ENCODE data around the gene SCN3A.

Gene SCN3A

DNA sequence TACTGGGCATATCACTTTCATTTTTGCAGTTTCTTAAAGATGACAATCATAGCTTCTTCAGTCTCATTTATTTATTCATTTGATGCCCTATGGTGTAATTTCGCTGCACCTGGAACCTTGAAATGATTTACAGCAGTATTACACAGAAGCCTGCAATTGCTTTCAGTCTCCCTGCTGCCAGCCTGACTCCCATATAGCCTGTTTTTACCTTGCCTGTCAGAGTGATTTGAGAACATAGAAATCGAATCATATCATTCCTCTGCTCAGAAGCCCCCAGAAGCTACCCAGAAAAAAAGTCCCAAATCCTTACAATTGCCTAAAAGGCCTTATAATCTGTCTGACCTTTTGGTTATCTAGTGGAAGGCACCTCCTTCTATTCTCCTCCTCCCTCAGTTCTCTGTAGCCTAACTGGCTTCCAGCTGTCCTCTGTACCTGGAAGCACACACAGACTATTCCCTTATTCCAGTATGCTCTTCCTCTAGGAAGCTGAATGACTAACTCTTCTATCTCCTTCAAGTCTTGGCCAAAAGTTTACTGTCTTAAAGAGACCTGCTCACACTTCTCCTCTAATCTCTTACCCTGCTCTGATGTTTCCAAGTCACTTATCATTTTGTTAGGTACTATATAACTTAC lies 12.6 kb downstream of the SCN3A start:
- no peak for DNase-seq (ENCODE audit: low spot score)

DNA sequence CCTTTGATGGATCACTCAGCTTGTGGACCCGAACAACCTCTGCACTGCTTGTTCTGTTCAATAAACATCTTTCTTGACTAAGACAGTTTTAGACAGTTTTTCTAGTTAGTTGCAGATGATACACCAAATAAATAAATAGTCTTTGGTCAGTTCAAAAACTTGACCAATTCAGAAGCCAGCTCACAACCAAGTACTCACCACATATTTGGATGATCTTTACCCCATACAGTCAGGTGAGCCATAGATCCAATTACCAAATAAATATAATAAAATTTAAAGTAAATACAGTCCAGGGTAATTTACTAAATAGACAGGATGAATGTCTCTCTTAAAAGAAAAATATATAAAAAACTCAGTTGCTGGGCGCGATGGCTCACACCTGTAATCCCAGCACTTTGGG lies 18.2 kb downstream of the SCN3A start:
- DNase-seq (ENCODE audit: low spot score), result no peak

DNA sequence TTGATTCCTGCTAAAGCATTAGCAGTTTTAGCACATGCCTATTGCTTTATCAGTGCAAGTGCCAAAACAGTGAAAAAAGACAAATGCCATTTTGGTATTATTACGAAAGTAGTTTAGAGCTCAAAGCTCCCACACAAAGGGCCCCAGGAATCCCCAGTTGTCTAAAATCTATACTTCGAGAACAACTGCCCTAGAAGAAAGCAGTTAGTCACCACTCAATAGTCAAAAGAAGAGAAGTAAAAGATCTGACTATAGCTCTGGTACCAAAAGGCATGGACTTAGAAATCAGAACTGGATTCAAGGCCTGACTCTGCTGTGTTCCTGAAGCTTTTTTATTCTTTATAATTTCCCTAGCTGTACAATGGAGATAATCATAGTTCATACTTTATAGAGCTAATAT lies 21.8 kb downstream of the SCN3A start:
- DNase-seq (ENCODE audit: low spot score), result no peak

DNA sequence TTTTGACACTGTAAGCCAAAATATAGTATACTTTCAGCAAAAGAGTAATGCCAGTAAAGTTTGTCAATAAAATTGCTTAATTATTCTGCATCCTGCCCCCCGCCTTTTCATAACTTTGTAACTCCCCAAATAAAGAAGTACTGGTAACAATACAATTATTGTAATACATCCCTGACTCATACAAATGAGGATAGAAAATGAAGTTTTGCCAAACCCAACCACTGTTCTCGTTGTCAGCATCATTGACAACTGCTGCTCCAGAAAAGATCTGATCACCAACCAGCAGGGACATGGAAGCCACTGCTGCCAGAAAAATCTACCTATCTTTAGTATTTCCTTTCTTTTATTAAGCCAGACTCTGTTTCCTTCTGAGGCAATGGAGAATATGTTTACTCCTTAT lies 27.1 kb downstream of the SCN3A start:
- no peak for DNase-seq (ENCODE audit: low spot score)

DNA sequence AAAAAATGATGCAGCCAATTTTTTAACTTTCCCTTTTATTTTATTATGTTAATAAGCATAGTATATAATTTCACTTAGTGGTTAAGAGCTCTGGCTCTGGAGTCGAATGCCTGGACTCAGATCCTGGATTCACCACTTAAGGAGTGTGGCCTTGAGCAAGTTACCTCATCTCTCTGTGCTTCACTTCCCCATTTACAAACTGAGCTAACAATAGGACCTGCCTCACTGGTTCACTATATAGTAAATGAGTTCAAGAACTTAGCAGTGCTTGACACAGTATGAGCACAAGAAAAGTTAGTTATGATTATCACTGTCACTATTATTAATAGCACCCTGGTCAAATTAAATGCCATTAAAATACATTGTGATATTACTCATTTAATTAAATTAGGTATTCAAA lies 30.6 kb downstream of the SCN3A start:
- no peak for DNase-seq (ENCODE audit: low spot score)

DNA sequence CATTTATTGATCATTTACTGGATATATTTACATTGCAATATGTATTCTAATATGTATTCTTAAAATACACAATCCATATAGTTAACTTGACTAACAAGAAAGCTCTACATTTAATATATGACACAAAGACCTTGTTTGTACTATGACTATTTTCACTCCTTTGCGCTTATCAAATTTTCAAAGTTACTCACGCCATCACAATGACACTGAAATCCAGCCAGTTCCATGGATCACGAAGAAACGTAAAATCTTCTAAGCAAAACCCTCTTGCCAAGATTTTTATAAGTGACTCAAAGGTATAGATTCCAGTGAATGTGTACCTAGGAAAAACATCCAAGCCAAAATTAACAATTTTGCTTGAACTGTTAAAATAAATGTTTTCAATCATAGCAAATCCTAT lies 39.6 kb downstream of the SCN3A start:
- DNase-seq (ENCODE audit: low spot score), result no peak

DNA sequence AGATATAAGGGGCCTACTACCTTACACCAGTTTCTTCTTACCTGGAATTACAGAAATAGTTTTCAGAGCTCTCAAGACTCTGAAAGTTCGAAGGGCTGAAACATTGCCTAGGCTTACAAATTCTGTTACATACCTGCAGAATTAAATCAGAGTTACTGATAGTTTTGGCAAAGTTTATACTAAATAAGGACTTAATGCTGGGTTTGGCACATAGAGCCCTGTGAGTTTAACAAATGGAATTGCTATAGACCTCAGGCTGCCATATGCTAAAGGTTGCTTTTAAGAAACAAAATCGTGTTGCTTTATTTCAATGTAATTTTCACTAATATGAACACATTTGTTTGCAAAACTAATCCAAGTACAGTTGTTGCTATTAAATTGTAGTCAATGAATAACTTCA lies 40.1 kb downstream of the SCN3A start:
- no peak for DNase-seq (ENCODE audit: low spot score)

DNA sequence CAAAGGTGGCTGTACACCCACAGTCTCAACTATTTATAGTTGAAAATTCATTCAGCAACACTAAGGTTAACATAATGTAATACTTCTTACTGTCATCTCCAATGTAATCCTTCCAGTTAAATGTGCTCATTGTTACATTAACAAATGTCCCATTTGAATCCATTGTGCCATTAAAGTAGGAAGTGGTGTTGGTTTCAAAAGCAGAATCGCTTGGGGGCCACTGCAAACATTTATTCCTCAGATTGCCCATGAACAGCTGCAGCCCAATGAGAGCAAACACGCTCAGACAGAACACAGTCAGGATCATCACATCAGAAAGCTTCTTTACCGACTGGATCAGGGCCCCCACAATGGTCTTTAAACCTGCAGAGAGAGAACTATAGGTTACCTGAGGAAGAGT lies 41.4 kb downstream of the SCN3A start:
- DNase-seq (ENCODE audit: low spot score), result no peak

DNA sequence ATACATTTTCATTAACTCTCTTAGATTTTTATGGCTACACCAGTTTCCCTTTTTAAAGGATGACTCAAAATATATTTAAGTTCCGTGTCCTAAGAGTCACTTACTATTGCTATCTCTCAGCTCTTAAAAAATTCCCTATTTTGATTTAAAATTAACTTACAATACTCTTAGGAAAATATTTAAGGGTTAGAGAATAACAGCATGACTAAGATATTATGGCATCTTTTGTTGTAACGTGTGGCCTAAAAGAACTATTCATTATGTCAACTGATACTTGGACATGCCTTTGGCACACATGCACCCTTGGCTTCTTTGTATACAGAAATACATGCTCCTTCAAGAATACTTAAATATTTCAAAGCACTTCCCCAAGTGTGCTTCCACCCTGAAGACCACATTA lies 42.3 kb downstream of the SCN3A start:
- DNase-seq (ENCODE audit: low spot score), result no peak

DNA sequence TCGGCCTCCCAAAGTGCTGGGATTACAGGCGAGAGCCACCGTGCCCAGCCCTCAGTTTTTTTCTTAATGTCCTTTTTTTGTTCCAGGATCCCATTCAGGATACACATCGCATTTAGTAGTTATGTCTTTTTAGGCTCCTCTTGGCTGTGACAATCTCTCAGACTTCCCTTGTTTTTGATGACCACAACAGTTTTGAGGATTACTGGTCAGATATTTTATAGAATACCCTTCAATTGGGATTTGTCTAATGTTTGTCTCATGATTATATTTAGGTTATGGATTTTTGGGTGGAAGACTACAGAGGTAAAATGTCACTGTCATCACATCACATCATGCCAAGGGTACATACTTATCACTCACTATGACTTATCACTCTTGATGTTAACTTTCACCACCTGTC lies 46.7 kb downstream of the SCN3A start:
- DNase-seq (ENCODE audit: low spot score), result no peak

DNA sequence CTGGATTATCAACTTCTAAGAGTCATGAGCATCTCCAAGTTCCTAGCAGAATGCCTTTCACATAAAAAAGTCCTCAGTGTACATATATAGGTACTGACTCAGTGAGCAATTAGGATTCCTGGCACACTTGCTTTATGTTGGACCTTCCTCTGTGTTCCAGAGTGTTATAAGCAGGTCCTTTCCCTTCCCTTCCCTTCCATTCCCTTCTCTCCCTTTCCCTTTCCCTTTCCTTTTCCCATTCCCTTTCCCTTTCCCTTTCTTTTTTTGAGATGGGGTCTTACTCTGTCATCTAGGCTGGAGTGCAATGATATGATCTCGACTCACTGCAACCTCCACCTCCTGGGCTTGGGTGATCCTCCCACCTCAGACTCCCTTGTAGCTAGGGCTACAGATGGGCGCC lies 48.7 kb downstream of the SCN3A start:
- DNase-seq (ENCODE audit: low spot score), result no peak

DNA sequence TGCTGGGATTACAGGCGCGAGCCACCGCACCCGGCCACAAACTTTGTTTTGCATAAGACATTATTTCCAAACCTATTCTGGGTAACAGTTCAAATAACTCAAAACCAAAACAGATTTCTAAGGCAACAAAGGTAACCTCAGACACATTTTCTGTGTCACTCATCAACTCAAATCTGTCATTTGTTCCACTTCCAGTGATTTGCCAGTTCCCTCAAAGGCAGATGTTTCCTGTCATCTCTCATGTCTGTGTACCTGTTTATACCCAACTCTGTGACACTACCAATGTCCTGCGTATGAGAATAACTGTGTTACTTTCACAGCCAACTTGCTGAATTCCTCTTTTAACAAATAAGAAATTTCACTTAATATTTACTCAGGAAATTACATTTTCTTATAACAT lies 54.4 kb downstream of the SCN3A start:
- DNase-seq (ENCODE audit: low spot score), result no peak

DNA sequence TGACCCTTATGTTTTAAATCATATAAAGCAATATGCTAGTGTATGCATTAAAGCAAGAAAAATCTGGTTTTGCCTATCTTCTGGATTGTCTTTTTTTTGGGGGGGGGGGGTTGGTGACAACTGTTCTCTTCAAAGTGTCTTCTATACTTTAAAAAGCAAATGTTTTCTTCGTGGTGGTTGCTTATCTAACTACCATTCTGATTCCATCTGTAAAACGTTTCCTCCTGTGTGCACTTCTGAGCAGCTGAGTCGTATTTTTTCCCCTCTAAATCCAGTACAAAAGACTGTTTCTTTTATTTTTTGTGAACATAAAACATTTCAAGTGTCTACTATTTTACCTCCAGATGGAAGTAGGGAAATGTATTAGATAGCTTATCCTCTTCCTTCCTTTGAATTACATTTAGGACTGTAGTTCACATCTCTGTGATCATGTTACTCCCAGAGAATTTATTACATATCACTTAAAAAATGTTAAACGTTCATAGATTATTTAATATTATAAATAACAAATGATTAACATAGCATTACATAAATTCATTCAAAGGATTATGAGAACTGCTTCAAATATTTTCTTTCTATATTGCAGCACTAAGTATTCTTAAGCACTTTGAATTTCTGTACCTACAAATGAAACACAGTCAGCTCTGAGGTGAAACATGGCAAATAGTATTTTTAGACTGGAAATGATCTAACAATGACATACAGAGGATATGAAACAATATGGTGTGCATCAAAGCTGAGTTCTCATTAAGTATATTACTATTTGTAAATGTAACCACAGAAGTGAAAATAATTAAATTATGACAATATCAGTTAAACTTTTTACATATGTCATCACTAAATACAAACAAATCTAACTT lies 56.4 kb downstream of the SCN3A start:
- DNase-seq (ENCODE audit: low spot score), result no peak

DNA sequence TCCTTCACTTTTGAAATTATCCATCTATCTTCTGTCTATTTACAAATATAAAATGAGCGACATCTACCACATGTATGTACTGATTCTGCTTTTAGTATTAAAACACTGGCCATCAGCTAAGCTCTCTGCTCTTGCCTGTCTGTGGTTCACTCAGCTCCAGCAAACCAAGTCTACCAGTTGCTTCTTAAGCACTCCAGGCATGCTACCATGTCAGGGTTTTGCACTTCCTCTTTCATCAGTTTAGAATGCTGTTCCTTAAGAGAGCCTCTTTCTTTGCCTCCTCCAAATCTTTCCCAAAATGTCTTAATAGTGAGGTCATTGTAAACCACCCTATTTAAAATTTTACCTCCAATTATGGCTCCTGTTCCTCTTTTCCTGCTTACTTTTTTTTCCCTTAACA lies 59.5 kb downstream of the SCN3A start:
- DNase-seq (ENCODE audit: low spot score), result no peak

DNA sequence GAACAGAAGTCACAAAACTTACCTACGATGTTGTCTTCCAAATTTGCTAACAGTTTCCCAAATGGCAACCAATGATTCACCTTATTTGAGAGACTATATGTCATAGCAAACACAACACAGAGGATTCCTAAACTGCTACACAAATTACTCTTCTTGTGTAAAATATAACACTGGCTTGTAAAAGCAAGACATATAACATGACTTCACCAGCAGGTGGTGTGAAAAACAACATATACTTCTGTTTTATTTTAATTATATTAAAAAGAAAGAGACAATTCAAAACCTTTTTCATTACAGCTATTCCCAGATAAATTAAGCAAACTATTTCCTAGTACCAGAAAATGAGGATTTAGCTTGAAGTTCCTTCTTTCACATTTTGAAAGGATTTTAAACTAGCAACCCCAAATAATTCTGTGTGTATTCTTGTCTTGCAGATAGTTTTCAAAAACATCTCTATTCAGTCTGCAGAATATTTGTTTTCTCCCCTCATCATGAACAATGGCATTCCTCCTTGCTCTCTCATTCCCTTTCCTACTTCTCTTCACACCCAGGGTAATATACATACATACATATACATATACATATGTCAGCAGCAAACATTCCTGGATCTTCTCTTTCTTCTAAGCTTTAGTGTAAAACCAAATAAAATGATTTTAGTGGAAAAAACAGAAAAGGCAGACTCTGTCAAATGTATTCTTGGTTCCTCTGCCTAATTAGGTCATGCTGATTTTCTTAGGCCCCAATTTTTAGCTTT lies 62.1 kb downstream of the SCN3A start:
- DNase-seq (ENCODE audit: low spot score), result no peak

DNA sequence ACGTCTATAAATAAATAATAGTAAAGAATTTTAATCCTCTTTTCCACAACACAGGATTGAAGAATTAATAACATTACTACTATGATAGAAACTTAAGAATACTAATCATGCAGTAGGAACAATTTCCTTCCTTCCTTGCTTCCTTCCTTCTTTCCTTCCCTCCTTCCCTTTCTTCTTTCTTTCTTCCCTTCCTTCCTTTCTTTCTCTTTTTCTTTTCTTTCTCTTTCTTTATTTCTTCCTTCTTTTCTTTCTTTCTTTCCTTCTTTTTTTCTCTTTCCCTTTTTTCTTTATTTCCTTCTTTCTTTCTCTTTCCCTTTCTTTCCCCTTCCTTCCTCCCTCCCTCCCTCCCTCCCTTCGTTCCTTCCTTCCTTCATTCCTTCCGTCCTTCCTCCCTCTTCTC lies 77.6 kb downstream of the SCN3A start:
- DNase-seq (ENCODE audit: low spot score), result no peak

DNA sequence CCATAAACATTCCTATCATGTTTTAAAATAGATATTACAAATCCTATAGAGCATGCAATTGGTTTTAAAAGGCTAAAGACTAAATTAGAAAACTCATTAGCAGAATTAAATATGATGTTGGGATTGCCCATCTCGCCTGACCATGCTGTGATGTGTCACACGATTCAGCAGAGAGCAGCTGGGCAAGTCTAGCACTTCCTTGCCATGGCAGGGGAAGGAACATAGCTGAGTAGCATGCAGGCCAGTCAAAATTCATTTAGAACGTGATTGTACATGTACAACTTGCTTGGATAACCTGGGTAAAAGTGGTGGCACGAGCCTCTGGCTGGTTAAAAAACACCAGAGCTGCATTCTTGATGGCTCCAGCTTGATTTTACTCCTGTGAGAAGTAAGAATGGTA lies 81.3 kb downstream of the SCN3A start:
- DNase-seq (ENCODE audit: low spot score), result no peak

DNA sequence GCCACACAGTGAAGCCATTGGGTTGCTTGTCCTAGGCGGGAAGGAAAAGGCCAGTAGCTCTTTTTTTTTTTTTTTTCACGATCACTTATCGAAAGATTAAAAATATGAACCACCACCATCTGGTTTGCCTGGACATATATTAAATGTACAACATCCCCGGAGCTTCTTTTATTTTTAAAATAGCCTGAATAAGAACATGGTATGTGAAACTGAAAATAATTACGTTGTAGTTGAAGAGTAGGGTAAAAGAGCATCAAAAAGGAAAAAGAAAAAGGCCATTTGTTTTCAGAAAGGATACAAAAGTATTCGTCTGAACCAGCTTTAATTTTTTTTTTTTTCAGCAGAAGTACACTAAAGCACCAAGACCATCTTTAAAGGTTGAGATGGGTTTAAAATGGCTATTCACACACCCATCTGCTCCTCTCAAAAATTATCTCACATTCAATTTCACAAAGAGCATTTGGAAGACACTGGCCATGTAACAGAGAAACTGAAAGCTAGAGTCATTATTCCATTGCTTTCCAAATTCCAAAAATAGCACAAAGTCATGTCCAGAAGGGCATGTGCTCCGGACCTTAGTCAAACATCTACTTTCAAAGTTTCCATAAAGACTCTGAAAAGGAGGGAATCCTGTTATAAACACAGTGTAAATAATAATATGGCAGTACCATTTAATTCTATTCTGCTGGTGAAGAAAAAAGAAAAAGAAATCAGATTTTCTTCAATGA lies 82.9 kb downstream of the SCN3A start:
- no peak for DNase-seq (ENCODE audit: low spot score)

DNA sequence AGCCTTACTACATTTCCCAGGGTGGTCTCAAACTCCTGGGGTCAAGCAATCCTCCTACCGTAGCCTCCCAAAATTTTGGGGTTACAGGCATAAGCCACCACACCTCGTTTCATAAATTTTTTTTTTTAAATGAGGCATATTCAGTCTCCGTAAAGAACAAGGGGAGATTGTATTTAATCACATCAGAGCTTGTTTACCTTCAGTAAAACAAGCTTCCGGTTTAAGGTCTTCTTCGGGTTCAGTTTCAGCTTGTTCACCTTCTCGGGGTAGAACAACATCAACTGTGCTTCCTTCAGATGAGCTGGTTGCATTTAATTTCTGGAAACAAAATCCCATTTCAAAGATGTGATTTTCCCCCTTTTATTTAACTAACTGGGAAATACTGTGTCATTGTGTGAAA lies 88.6 kb downstream of the SCN3A start:
- DNase-seq (ENCODE audit: low spot score), result no peak

DNA sequence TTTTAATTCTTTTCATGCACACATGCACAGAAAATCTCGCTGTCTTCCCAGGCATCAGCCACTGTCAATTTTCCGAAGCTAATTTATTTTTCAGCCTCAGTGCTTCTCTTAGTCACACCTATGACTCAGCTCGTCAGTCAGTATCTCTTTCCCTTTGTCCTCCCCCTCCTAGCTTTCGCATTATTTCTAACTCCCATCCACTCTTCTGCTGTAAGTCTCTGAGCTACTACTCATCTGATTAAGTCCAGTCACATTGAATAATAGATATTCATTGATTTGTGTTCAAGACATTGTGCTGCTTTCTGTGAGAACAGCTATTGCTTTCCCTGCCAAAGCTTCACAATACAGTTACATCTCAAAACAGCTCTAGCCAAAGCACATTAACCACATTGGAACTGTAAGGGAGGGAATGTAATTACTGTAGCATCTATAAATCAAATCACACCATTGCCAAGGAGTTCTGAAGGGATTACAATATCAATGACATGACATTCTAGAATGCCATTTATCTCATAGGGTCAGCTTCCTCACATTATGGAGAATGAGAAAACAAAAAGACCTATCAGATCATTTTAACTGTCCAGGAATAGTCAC lies 89.4 kb downstream of the SCN3A start:
- DNase-seq (ENCODE audit: low spot score), result no peak

DNA sequence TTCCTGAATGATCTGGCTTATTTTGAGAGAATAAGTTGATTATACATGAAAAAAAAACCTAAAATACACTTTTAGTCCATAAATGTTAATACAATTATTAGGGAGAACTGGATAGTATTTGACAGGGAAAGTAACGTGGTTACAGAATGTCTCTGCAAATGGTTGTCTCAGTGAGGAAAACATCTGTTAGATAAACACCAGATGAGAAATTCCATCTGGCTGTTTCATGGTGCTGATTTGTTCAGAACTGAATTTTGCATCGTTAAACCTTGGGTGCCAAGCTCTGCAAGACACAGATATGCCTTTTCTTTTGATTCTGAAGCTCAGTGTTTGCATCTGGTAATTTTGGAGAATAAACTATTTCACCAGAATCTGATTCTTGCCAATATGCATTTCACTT lies 90.4 kb downstream of the SCN3A start:
- no peak for DNase-seq (ENCODE audit: low spot score)

DNA sequence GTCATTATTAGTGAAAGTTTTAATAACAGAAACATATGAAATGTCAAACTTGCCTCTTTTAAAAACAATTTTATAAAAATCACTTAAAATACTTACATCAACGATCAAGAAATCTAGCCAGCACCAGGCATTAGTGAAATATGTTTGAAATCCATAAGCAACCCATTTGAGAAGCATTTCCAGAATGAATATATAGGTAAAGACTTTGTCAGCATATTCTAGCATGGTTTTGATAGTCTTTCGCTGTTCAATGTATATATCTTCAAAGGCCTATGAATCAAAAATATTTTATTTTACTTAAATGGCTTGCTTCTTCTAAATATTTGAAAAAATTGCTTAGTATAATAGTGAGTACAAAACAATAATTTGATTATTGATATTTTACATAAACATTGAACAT lies 91.1 kb downstream of the SCN3A start:
- no peak for DNase-seq (ENCODE audit: low spot score)

Measured in CD4-positive, alpha-beta T cell treated with Interleukin-2 at 100 ng/mL for 4 hours (primary cell).